ENCODE results near the gene TRIM10. TPM values are rescaled to one million over a fixed set of nuclear protein-coding genes. Genes with fewer than 3 reads are reported as not detected.

Gene TRIM10
- total and polyA plus RNA-seq, 2 experiments from 2014 or later, result 0.31 TPM; not detected in 1

- peak overlapping the region; percentile 58 for H2AFZ ChIP-seq
- peaks cover 83% of the 10 kb centered on the region for H3K27me3 ChIP-seq (ENCODE audit: insufficient read depth)
- H3K27me3 Mint-ChIP-seq (ENCODE audit: insufficient read depth, low read depth, poor library complexity), result peaks cover 73% of the 10 kb centered on the region
Observed at GRCh38 chr6:30102414-30102969, 58.5 kb downstream of the TRIM10 start.

More at GRCh38 chr6:30102414-30102969, 58.5 kb downstream of the TRIM10 start:
- DNase-seq (ENCODE audit: low spot score) (peak; percentile 53), ATAC-seq (peak; percentile 7)
- peak overlapping the region; percentile 93 for H3K4me2 ChIP-seq
- H3K36me3 Mint-ChIP-seq (ENCODE audit: low read depth), result no peaks in the 10 kb centered on the region; the same call in 2 of the 3 replicates
- H3K4me3 ChIP-seq, result peak overlapping the region; percentile 78
- H3K9me2 ChIP-seq (ENCODE audit: insufficient read depth), result no peaks in the 10 kb centered on the region
- peaks cover 5% of the 10 kb centered on the region; the same call in 1 of the 2 replicates for H3F3A ChIP-seq (replicated peaks; ENCODE audit: low read depth)
- no peak overlapping the region for H3K27ac ChIP-seq (ENCODE audit: low read depth)
- no peaks in the 10 kb centered on the region for H3K36me3 ChIP-seq (ENCODE audit: insufficient read depth)
- TF ChIP-seq, protein P1, sequence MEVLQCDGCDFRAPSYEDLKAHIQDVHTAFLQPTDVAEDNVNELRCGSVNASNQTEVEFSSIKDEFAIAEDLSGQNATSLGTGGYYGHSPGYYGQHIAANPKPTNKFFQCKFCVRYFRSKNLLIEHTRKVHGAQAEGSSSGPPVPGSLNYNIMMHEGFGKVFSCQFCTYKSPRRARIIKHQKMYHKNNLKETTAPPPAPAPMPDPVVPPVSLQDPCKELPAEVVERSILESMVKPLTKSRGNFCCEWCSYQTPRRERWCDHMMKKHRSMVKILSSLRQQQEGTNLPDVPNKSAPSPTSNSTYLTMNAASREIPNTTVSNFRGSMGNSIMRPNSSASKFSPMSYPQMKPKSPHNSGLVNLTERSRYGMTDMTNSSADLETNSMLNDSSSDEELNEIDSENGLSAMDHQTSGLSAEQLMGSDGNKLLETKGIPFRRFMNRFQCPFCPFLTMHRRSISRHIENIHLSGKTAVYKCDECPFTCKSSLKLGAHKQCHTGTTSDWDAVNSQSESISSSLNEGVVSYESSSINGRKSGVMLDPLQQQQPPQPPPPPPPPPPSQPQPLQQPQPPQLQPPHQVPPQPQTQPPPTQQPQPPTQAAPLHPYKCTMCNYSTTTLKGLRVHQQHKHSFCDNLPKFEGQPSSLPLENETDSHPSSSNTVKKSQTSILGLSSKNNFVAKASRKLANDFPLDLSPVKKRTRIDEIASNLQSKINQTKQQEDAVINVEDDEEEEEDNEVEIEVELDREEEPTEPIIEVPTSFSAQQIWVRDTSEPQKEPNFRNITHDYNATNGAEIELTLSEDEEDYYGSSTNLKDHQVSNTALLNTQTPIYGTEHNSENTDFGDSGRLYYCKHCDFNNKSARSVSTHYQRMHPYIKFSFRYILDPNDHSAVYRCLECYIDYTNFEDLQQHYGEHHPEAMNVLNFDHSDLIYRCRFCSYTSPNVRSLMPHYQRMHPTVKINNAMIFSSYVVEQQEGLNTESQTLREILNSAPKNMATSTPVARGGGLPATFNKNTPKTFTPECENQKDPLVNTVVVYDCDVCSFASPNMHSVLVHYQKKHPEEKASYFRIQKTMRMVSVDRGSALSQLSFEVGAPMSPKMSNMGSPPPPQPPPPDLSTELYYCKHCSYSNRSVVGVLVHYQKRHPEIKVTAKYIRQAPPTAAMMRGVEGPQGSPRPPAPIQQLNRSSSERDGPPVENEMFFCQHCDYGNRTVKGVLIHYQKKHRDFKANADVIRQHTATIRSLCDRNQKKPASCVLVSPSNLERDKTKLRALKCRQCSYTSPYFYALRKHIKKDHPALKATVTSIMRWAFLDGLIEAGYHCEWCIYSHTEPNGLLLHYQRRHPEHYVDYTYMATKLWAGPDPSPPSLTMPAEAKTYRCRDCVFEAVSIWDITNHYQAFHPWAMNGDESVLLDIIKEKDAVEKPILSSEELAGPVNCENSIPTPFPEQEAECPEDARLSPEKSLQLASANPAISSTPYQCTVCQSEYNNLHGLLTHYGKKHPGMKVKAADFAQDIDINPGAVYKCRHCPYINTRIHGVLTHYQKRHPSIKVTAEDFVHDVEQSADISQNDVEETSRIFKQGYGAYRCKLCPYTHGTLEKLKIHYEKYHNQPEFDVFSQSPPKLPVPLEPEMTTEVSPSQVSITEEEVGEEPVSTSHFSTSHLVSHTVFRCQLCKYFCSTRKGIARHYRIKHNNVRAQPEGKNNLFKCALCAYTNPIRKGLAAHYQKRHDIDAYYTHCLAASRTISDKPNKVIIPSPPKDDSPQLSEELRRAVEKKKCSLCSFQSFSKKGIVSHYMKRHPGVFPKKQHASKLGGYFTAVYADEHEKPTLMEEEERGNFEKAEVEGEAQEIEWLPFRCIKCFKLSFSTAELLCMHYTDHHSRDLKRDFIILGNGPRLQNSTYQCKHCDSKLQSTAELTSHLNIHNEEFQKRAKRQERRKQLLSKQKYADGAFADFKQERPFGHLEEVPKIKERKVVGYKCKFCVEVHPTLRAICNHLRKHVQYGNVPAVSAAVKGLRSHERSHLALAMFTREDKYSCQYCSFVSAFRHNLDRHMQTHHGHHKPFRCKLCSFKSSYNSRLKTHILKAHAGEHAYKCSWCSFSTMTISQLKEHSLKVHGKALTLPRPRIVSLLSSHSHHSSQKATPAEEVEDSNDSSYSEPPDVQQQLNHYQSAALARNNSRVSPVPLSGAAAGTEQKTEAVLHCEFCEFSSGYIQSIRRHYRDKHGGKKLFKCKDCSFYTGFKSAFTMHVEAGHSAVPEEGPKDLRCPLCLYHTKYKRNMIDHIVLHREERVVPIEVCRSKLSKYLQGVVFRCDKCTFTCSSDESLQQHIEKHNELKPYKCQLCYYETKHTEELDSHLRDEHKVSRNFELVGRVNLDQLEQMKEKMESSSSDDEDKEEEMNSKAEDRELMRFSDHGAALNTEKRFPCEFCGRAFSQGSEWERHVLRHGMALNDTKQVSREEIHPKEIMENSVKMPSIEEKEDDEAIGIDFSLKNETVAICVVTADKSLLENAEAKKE (CRISPR knock-in tag; IDR thresholded peaks at IDR 0.05), result no peak
- TF ChIP-seq EZH2phosphoT487 (IDR thresholded peaks at IDR 0.05; ENCODE audit: unreplicated experiment), result no peak
- TF ChIP-seq, protein P2, sequence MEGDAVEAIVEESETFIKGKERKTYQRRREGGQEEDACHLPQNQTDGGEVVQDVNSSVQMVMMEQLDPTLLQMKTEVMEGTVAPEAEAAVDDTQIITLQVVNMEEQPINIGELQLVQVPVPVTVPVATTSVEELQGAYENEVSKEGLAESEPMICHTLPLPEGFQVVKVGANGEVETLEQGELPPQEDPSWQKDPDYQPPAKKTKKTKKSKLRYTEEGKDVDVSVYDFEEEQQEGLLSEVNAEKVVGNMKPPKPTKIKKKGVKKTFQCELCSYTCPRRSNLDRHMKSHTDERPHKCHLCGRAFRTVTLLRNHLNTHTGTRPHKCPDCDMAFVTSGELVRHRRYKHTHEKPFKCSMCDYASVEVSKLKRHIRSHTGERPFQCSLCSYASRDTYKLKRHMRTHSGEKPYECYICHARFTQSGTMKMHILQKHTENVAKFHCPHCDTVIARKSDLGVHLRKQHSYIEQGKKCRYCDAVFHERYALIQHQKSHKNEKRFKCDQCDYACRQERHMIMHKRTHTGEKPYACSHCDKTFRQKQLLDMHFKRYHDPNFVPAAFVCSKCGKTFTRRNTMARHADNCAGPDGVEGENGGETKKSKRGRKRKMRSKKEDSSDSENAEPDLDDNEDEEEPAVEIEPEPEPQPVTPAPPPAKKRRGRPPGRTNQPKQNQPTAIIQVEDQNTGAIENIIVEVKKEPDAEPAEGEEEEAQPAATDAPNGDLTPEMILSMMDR (conservative IDR thresholded peaks at IDR 0.05; ENCODE audit: low read depth in 2 of 2), result no peak
- TF ChIP-seq STAT1 (IDR thresholded peaks at IDR 0.05; ENCODE audit: unreplicated experiment), result no peak
- TF ChIP-seq, protein P3, sequence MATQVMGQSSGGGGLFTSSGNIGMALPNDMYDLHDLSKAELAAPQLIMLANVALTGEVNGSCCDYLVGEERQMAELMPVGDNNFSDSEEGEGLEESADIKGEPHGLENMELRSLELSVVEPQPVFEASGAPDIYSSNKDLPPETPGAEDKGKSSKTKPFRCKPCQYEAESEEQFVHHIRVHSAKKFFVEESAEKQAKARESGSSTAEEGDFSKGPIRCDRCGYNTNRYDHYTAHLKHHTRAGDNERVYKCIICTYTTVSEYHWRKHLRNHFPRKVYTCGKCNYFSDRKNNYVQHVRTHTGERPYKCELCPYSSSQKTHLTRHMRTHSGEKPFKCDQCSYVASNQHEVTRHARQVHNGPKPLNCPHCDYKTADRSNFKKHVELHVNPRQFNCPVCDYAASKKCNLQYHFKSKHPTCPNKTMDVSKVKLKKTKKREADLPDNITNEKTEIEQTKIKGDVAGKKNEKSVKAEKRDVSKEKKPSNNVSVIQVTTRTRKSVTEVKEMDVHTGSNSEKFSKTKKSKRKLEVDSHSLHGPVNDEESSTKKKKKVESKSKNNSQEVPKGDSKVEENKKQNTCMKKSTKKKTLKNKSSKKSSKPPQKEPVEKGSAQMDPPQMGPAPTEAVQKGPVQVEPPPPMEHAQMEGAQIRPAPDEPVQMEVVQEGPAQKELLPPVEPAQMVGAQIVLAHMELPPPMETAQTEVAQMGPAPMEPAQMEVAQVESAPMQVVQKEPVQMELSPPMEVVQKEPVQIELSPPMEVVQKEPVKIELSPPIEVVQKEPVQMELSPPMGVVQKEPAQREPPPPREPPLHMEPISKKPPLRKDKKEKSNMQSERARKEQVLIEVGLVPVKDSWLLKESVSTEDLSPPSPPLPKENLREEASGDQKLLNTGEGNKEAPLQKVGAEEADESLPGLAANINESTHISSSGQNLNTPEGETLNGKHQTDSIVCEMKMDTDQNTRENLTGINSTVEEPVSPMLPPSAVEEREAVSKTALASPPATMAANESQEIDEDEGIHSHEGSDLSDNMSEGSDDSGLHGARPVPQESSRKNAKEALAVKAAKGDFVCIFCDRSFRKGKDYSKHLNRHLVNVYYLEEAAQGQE (IDR thresholded peaks at IDR 0.05; ENCODE audit: unreplicated experiment), result no peak
- TF ChIP-seq, protein P4, sequence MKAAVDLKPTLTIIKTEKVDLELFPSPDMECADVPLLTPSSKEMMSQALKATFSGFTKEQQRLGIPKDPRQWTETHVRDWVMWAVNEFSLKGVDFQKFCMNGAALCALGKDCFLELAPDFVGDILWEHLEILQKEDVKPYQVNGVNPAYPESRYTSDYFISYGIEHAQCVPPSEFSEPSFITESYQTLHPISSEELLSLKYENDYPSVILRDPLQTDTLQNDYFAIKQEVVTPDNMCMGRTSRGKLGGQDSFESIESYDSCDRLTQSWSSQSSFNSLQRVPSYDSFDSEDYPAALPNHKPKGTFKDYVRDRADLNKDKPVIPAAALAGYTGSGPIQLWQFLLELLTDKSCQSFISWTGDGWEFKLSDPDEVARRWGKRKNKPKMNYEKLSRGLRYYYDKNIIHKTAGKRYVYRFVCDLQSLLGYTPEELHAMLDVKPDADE (IDR thresholded peaks at IDR 0.05), result no peak
- TF ChIP-seq JUNB (IDR thresholded peaks at IDR 0.05; ENCODE audit: unreplicated experiment), result no peak
- TF ChIP-seq ZNF114 (CRISPR knock-in tag; IDR thresholded peaks at IDR 0.05), result no peak
- no peak for TF ChIP-seq POLR2AphosphoS5 (IDR thresholded peaks at IDR 0.05; ENCODE audit: low read depth)
- TF ChIP-seq NANOG (IDR thresholded peaks at IDR 0.05; ENCODE audit: borderline replicate concordance), result no peak
- TF ChIP-seq CREB1 (CRISPR knock-in tag; IDR thresholded peaks at IDR 0.05; ENCODE audit: low read depth), result no peak
- TF ChIP-seq EZH2 (IDR thresholded peaks at IDR 0.05; ENCODE audit: low read depth, unreplicated experiment), result no peak
- no peak for TF ChIP-seq ZNF331 (CRISPR knock-in tag; IDR thresholded peaks at IDR 0.05; ENCODE audit: low read depth)
- peaks cover 34% of the 10 kb centered on the region for H3K4me1 Mint-ChIP-seq
- H3K27ac Mint-ChIP-seq, result no peak overlapping the region
- no peaks in the 10 kb centered on the region; the same call in 2 of the 3 replicates for H3K9me3 Mint-ChIP-seq
- no peaks in the 10 kb centered on the region for H3K79me2 ChIP-seq (replicated peaks; ENCODE audit: insufficient read depth)
- peaks cover 28% of the 10 kb centered on the region for H3K4me1 ChIP-seq (ENCODE audit: insufficient read depth)
- H3K4me3 Mint-ChIP-seq, result peak overlapping the region; percentile 81
- H4K20me1 ChIP-seq (replicated peaks; ENCODE audit: insufficient read depth), result no peaks in the 10 kb centered on the region

Measured in GM23338 (cell line).